ENCODE data around the gene GOLGA8S.
"Not testable (repeated sequence)": the region's sequence is repeated elsewhere in the genome, so short reads cannot be mapped to it uniquely, and the experiment has no call there.

- not testable (repeated sequence) for TF ChIP-seq CTCF (IDR thresholded peaks at IDR 0.05); EZH2 (IDR thresholded peaks at IDR 0.05; ENCODE audit: borderline replicate concordance, insufficient read depth, low read depth, low read length, poor library complexity, severe bottlenecking)
Measured at GRCh38 chr15:23412881-23413600, 58.5 kb downstream of the GOLGA8S start.

Data from B cell (primary cell).